Brain pericyte (primary cell): ENCODE data around the gene IGFBP3.

Experiments
- DNase-seq: peaks from one replicate; pipeline ENCODE4 v3.0.0-alpha.2; 2012; ENCODE audit warnings: low read depth, low spot score

Gene IGFBP3

GRCh38 chr7:45923290-45923689 is 2.2 kb upstream of the IGFBP3 start:
- DNase-seq, result no peak

GRCh38 chr7:45922810-45923209 is 1.7 kb upstream of the IGFBP3 start:
- no peak for DNase-seq

GRCh38 chr7:45921699-45922519 is 837 bp upstream of the IGFBP3 start:
- DNase-seq, result no peak

- DNase-seq, result no peak
Observed at GRCh38 chr7:45921381-45921698, 268 bp upstream of the IGFBP3 start.

- DNase-seq, result no peak
Observed at GRCh38 chr7:45919993-45920459, 1.0 kb downstream of the IGFBP3 start.

- no peak for DNase-seq
Observed at GRCh38 chr7:45919231-45919784, 1.8 kb downstream of the IGFBP3 start.

- no peak for DNase-seq
Observed at GRCh38 chr7:45918556-45918955, 2.5 kb downstream of the IGFBP3 start.

GRCh38 chr7:45917658-45918057 is 3.4 kb downstream of the IGFBP3 start:
- no peak for DNase-seq

- DNase-seq, result no peak
Observed at GRCh38 chr7:45917064-45917463, 4.0 kb downstream of the IGFBP3 start.

- DNase-seq, result no peak
Observed at GRCh38 chr7:45915606-45916005, 5.5 kb downstream of the IGFBP3 start.

GRCh38 chr7:45914911-45915310 is 6.2 kb downstream of the IGFBP3 start:
- DNase-seq, result no peak

- no peak for DNase-seq
Observed at GRCh38 chr7:45912972-45913371, 8.1 kb downstream of the IGFBP3 start.

- no peak for DNase-seq
Observed at GRCh38 chr7:45911311-45911710, 9.8 kb downstream of the IGFBP3 start.

- DNase-seq, result no peak
Observed at GRCh38 chr7:45910855-45911254, 10.2 kb downstream of the IGFBP3 start.

GRCh38 chr7:45909561-45909960 is 11.5 kb downstream of the IGFBP3 start:
- no peak for DNase-seq

GRCh38 chr7:45902820-45903219 is 18.3 kb downstream of the IGFBP3 start:
- no peak for DNase-seq

- no peak for DNase-seq
Observed at GRCh38 chr7:45901566-45901965, 19.5 kb downstream of the IGFBP3 start.

- DNase-seq, result no peak
Observed at GRCh38 chr7:45898222-45898621, 22.9 kb downstream of the IGFBP3 start.

GRCh38 chr7:45897042-45897690 is 23.9 kb downstream of the IGFBP3 start:
- DNase-seq, result no peak

GRCh38 chr7:45894665-45895062 is 26.4 kb downstream of the IGFBP3 start:
- DNase-seq, result no peak

- DNase-seq, result no peak
Observed at GRCh38 chr7:45893996-45894664, 26.9 kb downstream of the IGFBP3 start.

GRCh38 chr7:45893374-45893995 is 27.6 kb downstream of the IGFBP3 start:
- no peak for DNase-seq
